HT1080 (cell line): Measurements from ENCODE around the gene CFAP61. TPM values are rescaled to one million over a fixed set of nuclear protein-coding genes. Genes with fewer than 3 reads are reported as not detected.

ENCODE experiments used
- DNase-seq: peaks from one replicate; pipeline ENCODE4 v3.0.0-alpha.2; 2015; ENCODE audit warnings: low read depth
- total RNA-seq: library from RNA; depleted of rRNA; stranded (reverse); fragments of >200 nt; shearing (Covaris generic); gene quantifications from 2 replicates; pipeline ENCODE4 v1.2.3, GENCODE V29; 2014

CFAP61 gene
- total RNA-seq, 1 experiment from 2014 or later: 0.35 TPM

DNA sequence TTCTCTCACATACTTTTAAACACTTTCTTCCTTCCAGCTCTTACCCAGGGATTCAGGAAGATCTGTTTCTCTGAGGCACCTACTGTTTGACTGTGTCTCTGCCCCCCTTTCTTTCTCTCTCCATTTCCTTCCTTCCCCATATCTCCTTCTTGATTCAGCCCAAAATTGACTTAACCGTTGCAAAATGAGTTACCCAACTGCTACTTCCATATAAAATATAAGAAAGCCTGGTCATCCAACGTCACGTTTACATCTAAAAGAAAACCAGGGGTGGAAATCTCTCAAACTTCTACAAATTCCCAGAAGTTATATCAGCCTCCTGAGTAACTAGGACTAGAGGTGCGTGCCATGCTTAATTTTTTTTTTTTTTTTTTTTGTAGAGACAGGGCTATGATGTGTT lies 220.4 kb downstream of the CFAP61 start:
- no peak for DNase-seq

DNA sequence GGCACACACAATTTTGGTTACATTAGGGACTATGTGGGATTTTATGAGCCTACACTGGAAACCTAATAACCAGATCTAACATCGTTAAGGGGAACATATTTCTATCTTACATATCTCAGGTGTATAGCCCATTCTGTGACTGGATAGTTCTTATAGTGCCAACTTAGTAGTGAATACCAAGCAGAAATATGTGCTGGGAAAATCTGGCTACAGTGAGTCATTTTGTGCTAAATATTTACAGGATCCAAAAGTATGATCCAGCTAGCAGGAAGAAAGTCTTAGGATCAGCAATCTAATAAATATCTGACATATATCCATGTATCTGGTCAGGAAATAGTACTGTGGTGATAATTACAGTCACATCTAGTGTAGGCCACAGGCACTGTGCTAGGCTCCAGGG lies 221.0 kb downstream of the CFAP61 start:
- no peak for DNase-seq

DNA sequence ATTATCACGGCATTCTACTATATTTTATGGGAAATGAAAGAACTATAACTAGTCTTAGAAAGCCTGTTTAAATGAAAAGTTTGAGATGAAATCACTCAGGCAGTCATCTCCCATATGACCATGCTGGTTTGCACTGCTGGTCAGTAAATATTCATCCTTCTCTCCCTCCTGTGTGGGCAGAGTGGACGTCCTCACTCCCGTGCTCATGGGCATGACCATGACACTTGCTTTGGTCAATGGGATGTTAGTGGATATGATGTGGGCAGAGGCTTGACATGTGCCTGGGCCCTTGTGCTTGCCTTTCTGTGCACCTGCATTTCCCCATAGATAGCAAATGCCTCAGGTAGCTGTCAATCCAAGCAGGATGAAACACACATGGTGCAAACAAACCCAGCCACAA lies 222.5 kb downstream of the CFAP61 start:
- no peak for DNase-seq

DNA sequence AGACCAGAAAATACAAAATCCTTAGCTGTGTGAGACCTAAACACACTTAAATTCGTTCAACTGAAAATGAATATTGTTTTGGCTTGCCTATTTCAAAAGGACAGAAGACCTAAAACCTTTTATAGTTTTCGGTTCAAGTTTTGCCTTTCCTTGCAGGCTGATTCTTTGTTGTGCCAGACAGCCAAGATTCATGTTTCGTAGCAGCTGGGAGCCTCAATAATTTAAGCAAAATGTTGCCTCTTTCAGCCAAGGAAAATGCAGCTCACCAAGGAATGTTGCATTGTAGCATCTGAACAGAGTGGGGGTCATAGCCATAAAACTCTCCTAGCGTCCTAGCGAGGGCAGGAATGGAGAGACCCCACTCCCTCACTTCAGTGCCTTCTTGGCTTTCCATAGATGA lies 223.3 kb downstream of the CFAP61 start:
- DNase-seq: no peak

DNA sequence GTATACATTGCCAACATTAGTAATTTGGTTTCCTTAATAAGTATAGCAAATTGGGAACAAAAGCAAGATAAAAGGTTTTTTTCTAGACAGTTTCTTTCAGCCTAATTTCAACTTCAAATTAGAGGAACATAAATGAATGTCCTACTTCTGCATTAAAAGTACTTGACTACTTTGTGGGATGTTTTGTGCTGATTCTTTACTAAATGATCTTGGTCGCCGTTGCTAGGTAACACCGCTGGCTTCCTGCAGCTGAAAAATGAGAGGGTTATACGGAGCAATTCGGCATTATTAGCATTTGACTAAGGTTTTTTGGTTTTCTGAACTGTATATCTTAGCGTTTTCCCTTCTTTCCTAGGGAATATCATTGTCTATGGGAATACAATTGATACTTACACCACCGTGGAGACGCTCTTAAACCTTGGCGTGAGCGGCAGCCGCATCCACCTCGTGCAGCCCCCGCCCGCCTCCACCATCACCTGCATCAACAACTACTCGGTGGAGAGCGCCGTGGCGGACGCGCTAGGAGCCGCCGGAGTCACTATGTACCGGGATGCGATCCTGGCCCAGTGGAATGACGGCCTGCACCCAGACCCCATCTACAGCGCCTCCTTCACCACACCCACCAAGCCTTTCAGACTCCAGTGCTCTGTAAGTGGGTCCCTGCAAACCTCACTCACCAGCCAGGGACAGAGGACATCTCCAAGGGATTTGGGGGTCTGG lies 224.6 kb downstream of the CFAP61 start:
- DNase-seq: no peak

DNA sequence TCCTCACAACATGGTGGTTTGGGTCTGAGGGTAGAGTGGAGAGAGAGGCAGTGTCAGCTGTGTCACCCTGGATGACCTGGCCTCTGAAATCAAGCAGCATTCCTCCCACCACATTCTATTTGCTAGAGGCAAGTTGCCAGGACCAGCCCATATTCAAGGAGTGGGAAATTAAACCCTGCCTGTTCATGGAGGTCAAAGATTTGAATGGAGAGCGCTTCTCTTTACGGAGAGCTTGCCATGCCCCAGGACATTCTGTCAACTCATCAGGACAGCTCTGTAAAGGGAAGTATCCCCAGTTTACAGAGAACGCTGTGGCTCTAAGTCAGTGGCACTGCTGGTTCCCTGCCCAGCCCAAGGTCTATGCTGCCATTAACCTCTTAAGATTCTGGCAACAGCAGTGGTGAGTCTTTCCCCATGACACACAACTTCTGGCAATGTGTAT lies 225.6 kb downstream of the CFAP61 start:
- no peak for DNase-seq

DNA sequence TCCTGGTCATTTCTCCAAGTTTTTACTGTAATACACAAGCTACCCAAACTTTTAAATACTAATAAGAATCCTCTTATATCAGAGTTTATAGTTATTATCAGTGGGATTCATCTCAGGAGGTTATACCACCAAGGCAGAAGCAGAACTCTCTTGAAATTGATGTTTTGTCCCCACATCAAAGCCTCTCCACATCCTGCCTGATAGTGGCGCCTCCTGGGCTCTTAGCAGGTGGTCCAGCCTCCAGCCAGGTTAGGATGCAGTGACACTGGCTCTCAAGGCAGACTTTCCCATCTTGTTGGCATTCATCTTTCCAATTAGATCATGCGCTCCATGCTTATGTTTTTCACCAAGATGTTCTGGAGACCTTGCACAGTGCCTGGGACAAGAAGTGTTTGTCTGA lies 233.7 kb downstream of the CFAP61 start:
- DNase-seq: no peak

DNA sequence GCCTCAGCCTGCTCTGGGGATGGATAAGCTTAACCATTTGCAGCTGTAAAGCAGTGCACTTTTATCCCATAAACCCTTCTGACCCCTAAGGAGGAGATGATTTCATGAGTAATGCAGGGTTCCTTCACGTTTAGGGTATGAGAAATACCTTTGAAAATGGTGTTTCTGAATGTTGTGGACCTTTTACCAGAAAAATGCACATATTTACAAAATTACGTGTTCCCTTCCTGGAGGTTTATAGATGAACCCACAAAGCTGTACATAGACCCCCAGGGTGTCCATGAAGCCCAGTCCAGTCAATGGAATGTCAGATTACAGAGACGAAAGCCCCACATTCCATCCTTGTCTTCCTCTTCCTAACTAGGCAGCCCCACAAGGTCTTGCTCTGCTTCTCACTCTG lies 237.0 kb downstream of the CFAP61 start:
- no peak for DNase-seq

DNA sequence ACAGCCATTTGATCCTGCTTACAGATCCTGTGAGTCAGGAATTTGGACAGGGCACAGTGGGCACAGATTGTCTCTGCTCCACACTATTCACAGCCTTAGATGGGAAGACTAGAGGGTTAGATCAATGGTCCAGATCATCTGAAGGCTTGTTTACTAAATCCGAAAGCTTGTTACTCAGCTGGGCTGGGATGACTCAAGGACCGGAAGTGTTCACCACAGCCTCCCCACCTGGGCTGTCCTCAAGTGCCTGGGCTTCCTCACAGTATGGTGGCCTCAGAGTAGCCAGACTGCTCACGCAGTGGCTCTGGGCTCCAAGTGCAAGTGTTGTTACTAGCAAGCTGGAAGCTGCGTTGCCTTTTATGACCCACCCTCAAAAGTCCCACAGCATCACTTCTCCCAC lies 240.1 kb downstream of the CFAP61 start:
- peak; percentile 56 for DNase-seq

DNA sequence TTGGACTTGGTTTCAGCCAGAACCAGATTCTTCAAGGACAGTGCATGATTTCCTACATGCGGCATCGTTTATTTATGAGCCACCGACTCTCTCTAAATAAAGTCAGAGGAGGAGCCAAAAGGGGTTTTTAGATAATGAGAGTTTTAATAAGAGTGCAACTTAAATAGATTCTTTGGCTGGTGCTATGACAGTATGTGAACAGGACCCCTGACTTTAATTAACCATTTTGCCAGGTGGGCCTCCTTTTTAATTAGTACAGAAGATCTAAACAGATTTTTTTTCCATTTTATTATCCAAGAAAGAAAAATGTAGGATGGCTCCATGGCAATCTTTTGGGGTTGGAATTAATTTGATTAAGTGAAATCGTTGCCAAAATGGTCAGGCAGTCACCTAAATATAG lies 240.8 kb downstream of the CFAP61 start:
- no peak for DNase-seq

DNA sequence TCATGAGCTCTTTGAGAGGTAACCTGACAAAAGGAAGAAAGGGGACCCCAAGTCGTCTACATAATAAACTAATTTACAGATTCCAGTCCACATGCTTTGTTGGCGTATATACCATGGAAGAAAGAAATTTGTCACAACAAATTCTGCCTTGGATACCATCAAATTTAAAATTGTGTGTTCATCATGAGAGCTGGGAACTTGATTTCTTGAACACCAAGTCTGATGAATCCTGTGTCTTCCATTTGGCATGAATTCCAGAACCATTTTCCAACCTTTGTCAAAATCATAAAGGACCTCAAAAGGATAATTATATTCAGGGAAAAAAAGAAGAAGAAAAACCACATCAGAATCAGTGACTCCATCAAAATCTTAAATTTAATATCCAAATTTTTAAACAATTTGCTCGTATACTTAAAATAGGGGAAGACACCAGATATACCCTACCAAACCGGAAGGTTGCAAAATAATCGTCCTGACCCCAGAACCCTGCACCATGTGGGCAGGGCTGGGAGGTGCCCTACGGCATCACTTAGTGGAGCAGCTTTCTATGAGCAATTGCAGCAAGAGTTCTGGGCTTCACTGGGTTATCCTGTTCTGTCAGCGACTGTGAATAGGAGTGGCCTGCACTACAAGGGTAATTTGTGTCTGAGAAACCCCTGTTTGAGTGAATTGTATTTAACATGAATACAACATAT lies 241.5 kb downstream of the CFAP61 start:
- no peak for DNase-seq

DNA sequence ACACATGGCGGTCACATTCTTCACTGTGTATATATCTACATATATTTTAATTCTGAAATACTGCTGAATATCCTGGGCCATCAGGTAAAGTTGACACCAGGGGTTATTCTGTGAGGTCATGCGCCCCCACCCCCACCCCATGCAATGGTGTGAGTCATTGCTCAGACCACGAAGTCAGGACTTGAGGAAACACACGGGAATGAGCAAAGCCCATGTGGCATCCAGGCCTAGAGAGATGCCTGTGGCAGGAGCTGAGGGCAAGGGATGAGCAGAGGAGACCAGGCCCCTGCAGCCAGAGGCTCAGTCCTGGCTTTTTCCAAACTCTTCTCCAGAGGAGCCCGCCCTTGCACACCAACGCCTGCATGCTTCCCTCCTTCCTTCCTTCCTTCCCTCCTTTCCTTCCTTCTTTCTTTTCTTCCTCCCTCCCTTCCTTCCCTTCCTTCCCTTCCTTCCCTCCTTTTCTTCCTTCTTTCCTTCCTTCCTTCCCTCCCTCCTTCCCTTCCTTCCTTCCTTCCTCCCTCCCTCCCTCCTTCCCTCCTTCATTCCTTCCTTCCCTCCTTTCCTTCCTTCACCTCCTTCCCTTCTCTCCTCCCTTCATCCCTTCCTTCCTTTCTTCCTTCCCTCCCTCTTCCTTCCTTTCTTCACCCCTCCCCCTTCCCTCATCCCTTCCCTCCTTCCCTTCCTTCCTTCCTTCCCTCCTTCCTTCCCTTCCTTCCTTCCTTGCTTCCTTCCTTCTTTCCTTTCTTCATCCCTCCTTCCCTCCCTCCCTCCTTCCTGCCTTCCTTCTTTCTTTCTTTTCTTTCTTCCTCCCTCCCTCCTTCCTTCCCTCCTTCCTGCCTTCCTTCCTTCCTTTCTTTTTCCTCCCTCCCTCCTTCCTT lies 243.5 kb downstream of the CFAP61 start:
- peak; percentile 25 for DNase-seq

DNA sequence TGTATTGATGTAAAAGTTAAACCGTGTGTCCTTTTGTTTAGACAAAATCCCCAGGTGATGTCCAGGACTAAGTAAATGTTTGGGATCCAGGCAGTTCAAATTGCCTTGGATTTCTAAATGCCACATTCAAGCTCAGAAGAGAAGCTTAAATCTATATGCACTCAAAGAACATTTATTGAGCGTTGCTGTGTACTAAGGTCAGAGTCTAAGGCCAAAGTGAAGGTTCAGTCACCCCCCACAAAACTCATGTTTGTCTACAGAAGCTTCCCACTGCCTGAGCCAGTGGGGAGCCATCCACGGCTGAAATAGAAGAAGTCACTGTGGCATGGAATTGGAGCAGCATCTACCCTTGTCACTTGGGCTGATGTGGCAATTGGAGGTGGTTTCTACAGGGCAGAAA lies 244.8 kb downstream of the CFAP61 start:
- DNase-seq: no peak

DNA sequence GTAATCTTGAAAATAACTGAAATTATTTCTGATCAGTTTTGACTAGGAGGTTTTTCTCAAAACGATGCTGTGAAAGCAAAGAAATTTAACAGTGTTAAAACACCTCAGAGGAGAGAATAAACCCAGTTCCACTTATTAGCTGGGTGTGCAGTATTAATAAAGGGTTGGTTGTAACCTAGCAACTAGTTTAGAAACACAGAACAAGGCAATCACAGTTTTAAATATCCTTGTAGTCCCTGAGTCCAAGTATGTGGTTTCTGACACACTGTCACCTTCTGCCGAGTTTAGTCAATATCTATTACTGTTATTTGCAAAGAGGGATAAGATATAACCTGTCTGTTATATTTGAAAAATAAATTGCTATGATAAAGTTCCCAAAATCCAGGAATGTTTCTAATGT lies 245.4 kb downstream of the CFAP61 start:
- DNase-seq: no peak

DNA sequence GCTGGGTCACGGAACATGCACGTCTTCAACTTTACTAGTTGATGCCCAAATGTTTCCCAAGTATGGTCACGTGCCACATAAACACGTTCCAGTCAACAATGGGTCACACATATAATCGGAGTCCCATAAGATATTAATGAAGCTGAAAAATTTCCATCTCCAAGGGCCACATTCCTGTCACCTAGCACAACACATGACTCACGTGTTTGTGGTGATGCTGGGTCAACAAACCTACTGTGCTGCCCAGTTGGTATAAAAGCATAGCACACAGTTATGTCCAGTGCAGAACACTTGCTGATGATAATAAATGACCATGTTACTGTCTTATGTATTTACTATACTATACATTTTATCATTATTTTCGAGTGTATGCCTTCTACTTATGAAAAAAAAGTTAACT lies 247.6 kb downstream of the CFAP61 start:
- no peak for DNase-seq

DNA sequence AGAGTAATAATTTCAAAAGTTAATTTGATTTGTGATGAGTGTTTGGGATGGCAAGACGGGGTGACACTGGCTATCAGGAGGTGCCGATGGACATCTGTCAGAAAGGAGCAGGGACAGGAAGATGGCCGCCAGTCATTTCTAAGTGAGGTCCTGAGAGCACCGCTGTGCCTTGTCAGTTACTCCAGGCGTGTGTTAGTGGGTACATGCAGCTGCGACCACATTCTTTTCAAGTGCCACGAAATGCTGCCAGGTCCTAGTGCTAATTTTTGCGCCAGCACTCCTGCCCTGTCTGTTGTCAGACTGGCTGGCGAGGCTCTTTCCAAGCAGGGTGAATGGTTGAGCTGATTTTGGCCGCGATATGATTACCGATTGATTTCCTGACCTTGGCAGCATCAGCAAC lies 251.0 kb downstream of the CFAP61 start:
- DNase-seq: no peak

DNA sequence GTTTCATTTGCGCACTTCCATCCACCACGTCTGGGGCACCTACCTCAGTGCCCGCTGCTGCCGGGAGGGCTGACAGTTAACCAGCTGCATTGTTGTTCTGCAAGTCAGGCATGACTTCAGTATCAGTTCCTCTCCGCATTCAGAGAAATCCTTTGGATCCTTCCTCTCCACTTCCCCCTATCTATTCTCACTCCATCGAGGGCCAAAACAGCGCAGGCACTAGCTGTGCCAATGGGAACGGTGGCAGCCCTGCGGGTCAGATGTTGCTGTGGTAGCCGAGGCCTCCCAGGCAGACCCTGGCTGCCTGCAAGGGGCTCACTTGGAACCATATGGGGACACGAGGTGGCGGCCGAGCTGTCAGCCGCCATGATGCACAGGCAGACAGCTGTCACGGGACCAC lies 251.4 kb downstream of the CFAP61 start:
- no peak for DNase-seq

DNA sequence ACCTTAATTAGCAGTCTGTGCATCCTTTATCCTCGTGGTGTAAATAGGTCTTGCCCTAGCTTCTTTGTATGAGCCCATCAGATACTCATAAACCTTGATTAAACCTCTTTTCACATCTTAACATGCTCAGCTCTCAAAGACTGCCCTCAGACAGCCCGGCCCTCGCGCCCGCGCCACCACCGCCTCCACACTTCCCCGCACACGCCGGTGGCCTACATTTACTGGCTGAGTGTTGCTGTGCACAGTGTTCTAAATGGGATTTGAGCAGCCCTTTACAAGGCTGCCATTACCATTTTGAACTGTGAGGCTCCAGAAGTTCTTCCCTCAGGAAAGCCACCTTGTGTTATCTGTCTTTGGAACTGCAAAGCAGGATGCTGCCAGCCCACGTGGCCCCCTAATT lies 252.6 kb downstream of the CFAP61 start:
- no peak for DNase-seq

DNA sequence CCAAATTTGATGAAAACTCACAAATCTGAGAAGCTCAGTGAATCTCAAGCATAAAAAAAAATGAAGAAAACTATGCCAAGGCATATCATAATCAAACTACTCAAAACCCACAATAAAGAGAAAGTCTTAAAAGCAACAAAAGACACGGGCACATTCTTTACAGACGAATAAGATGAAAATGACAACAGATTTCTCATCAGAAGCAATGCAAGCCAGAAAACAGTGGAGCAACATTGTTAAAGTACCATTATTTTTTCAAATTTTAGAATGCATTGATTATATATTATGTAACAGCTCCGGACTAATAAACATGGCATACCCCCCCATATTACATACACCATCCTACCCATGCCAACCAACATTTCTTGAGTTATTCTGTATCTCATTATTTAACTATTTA lies 260.2 kb downstream of the CFAP61 start:
- DNase-seq: no peak

DNA sequence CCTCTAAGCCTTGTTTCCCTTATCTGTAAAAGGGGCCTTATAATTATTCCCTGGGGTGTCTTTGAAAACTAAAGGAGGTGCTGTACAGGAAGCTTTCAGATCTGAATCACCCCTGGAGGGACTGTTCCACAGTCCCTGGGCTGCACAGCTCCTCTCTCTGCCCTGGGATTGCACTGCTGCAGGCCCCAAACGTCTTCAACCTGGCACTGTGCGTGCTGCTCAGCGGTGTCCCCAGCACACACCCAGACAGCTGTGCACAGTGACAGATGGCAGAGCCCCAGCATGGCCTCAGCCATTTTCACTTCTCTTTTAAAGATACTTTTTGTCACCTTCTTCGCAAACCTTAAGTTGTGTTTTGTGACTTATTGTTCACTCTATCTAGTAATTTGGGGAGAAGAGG lies 264.9 kb downstream of the CFAP61 start:
- no peak for DNase-seq

DNA sequence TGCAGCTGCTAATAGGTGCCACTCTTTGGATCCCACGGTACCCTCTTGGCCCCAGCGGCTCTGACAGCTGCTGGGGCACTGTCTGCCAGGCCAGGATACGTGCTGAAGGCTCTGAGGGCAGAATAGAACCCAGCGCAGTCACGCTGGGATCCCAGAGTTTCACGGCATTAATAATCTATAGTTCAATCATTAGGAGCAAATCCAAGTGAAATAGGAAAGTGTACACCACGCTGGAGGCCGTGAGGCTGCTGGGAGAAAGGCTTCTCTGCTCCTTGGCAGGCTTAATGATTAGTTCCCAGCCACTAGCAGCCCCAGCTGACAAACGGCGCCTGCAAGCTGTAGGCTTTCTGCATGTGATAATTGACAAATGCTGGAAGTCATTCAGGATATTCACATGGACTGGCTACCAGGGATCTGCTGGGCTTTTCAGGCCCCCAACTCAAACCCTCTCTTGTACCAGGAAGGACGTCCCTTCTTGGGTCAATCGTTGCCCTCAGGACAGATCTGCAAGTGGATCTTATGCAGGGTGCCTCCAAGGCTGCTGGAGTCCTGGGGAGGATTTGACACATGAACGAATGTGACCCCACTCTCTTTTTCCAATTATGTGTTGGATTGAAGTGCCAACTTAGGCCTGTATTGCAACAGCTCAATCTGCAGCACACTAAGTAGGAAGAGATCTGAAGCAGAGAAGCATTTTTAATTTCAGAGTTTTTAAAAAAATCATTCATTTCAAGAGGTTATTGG lies 265.5 kb downstream of the CFAP61 start:
- no peak for DNase-seq
